IMR-90 (cell line): ENCODE data around the gene TSHZ3. TPM values are rescaled to one million over a fixed set of nuclear protein-coding genes. Genes with fewer than 3 reads are reported as not detected.

Experiments
- ATAC-seq: fragments of 200-7000 bp; cut with Tn5 transposase; 2 replicates; pipeline ENCODE4 v1.9.1; 2020; ENCODE audit warnings: low read depth, mild to moderate bottlenecking, moderate library complexity
- BruUV-seq: library from RNA; stranded (reverse); fragments of 400-500 nt; replicated peaks from 2 replicates; lab custom pipeline; 2021; lab: Mats Ljungman, UMichigan
- CTCF ChIA-PET: fragments of 300-600 bp; formaldehyde crosslinking; extraction: SDS; loops from one replicate; lab custom pipeline; 2021; ENCODE audit warnings: antibody characterized with exemption; lab: Yijun Ruan, JAX
- POLR2A ChIA-PET: fragments of 300-600 bp; sonication (Branson Sonifier 250); formaldehyde crosslinking; loops from one replicate; lab custom pipeline; 2022; ENCODE audit warnings: antibody characterized with exemption; ENCODE audit not compliant: unreplicated experiment; lab: Charles Lee
- DNase-seq: peaks from one replicate; pipeline ENCODE4 v3.0.0; 2013
- H2AFZ ChIP-seq: replicated peaks from 2 replicates; pipeline ENCODE3; 2013; ENCODE audit warnings: low read length, mild to moderate bottlenecking; ENCODE audit not compliant: poor library complexity
- H2AK5ac ChIP-seq: 2 replicates; pipeline ENCODE4 v1.6.1; 2013; ENCODE audit warnings: low read depth, low read length, inconsistent platforms
- H2AK9ac ChIP-seq: replicated peaks from 2 replicates; pipeline ENCODE3; 2013; ENCODE audit warnings: mild to moderate bottlenecking, low read depth, low read length, moderate library complexity; ENCODE audit not compliant: poor library complexity
- H2BK120ac ChIP-seq: 2 replicates; pipeline ENCODE4 v1.6.1; 2013; ENCODE audit warnings: low read depth, low read length, inconsistent platforms
- H2BK15ac ChIP-seq: 3 replicates; pipeline ENCODE4 v1.6.1; 2013; ENCODE audit warnings: low read depth, low read length, inconsistent platforms
- H2BK20ac ChIP-seq: 2 replicates; pipeline ENCODE4 v1.6.1; 2013; ENCODE audit warnings: low read depth, mild to moderate bottlenecking, inconsistent platforms, low read length, moderate library complexity
- H2BK5ac ChIP-seq: 2 replicates; pipeline ENCODE4 v1.6.1; 2013; ENCODE audit warnings: mild to moderate bottlenecking, low read depth, low read length, inconsistent platforms; ENCODE audit not compliant: poor library complexity, severe bottlenecking
- H3K14ac ChIP-seq: replicated peaks from 2 replicates; pipeline ENCODE4 v1.6.1; 2013; ENCODE audit warnings: low read depth, low read length, inconsistent platforms
- H3K18ac ChIP-seq: 2 replicates; pipeline ENCODE4 v1.6.1; 2013; ENCODE audit warnings: low read depth, low read length, control low read depth
- H3K23ac ChIP-seq: 2 replicates; pipeline ENCODE4 v1.6.1; 2013; ENCODE audit warnings: low read depth, low read length, inconsistent platforms
- H3K27ac ChIP-seq: 2 replicates; pipeline ENCODE4 v1.5.1; 2013; ENCODE audit warnings: mild to moderate bottlenecking, control low read depth, low read length; ENCODE audit not compliant: insufficient read depth
- H3K27me3 ChIP-seq: 2 replicates; pipeline ENCODE4 v1.6.1; 2013; ENCODE audit warnings: low read length; ENCODE audit not compliant: control insufficient read depth, insufficient read depth
- H3K36me3 ChIP-seq: 2 replicates; pipeline ENCODE4 v1.6.1; 2013; ENCODE audit warnings: low read length, mixed read lengths; ENCODE audit not compliant: control insufficient read depth, insufficient read depth
- H3K4ac ChIP-seq: 2 replicates; pipeline ENCODE4 v1.6.1; 2013; ENCODE audit warnings: low read depth, low read length, inconsistent platforms
- H3K4me1 ChIP-seq: 2 replicates; pipeline ENCODE4 v1.6.1; 2013; ENCODE audit warnings: low read length, mixed read lengths; ENCODE audit not compliant: control insufficient read depth, insufficient read depth
- H3K4me2 ChIP-seq: 2 replicates; pipeline ENCODE4 v1.6.1; 2013; ENCODE audit warnings: low read depth, mild to moderate bottlenecking, control low read depth, low read length, moderate library complexity
- H3K4me3 ChIP-seq: 2 replicates; pipeline ENCODE4 v1.5.1; 2013; ENCODE audit warnings: low read depth, mild to moderate bottlenecking, control low read depth, low read length, moderate library complexity; ENCODE audit not compliant: insufficient read depth
- H3K56ac ChIP-seq: 2 replicates; pipeline ENCODE4 v1.6.1; 2013; ENCODE audit warnings: low read length, inconsistent platforms; ENCODE audit not compliant: insufficient read depth; ENCODE audit errors: extremely low read depth
- H3K79me1 ChIP-seq, 2 experiments: 2 replicates each; pipeline ENCODE4 v1.6.1; 2013; ENCODE audit warnings: low read length in 2 of 2, inconsistent platforms in 1 of 2, low read depth in 1 of 2
- H3K9ac ChIP-seq: 2 replicates; pipeline ENCODE4 v1.6.1; 2013; ENCODE audit warnings: low read depth, low read length, control low read depth
- H3K9me1 ChIP-seq: 2 replicates; pipeline ENCODE4 v1.6.1; 2013; ENCODE audit warnings: low read length, inconsistent platforms; ENCODE audit not compliant: insufficient read depth
- H3K9me3 ChIP-seq: 2 replicates; pipeline ENCODE4 v1.6.1; 2013; ENCODE audit warnings: low read length; ENCODE audit not compliant: control insufficient read depth, insufficient read depth
- H4K20me1 ChIP-seq: 2 replicates; pipeline ENCODE4 v1.6.1; 2013; ENCODE audit warnings: low read length, inconsistent platforms; ENCODE audit not compliant: insufficient read depth
- H4K5ac ChIP-seq: 2 replicates; pipeline ENCODE4 v1.6.1; 2013; ENCODE audit warnings: mild to moderate bottlenecking, low read depth, low read length, control low read depth
- H4K8ac ChIP-seq, 2 experiments: 2 replicates each; pipeline ENCODE4 v1.6.1; 2013; ENCODE audit warnings: low read depth in 2 of 2, low read length in 2 of 2, control low read depth in 1 of 2, inconsistent platforms in 1 of 2
- H4K91ac ChIP-seq: 2 replicates; pipeline ENCODE4 v1.6.1; 2013; ENCODE audit warnings: low read depth, low read length, inconsistent platforms; ENCODE audit not compliant: insufficient read depth
- BHLHE40 ChIP-seq: fragments of 150-350 bp; IDR thresholded peaks from 2 replicates; pipeline ENCODE4 v1.6.1; 2016; ENCODE audit warnings: mild to moderate bottlenecking, low read depth, low read length
- CEBPB ChIP-seq: IDR thresholded peaks from 2 replicates; pipeline ENCODE4 v1.6.1; 2012; ENCODE audit warnings: low read depth, low read length, improper control_type of control experiment
- CHD1 ChIP-seq: IDR thresholded peaks from 2 replicates; pipeline ENCODE4 v1.6.1; 2012; ENCODE audit warnings: low read depth, low read length, improper control_type of control experiment
- CTCF ChIP-seq: conservative IDR thresholded peaks from 2 replicates; pipeline ENCODE4 v1.5.1; 2012; ENCODE audit warnings: mild to moderate bottlenecking, low read depth, low read length, improper control_type of control experiment
- ELK1 ChIP-seq: fragments of 150-350 bp; IDR thresholded peaks from 2 replicates; pipeline ENCODE4 v1.6.1; 2016; ENCODE audit warnings: low read depth, mild to moderate bottlenecking, low read length, moderate library complexity, borderline replicate concordance
- MAZ ChIP-seq: IDR thresholded peaks from 2 replicates; pipeline ENCODE4 v1.6.1; 2012; ENCODE audit warnings: low read depth, mild to moderate bottlenecking, low read length, improper control_type of control experiment, moderate library complexity, borderline replicate concordance
- NFE2L2 ChIP-seq: fragments of 150-350 bp; IDR thresholded peaks from 2 replicates; pipeline ENCODE4 v1.6.1; 2016; ENCODE audit warnings: low read depth, mild to moderate bottlenecking, low read length
- RAD21 ChIP-seq: IDR thresholded peaks from 2 replicates; pipeline ENCODE4 v1.6.1; 2012; ENCODE audit warnings: low read length, improper control_type of control experiment
- RCOR1 ChIP-seq: IDR thresholded peaks from 2 replicates; pipeline ENCODE4 v1.6.1; 2012; ENCODE audit warnings: mild to moderate bottlenecking, low read length, improper control_type of control experiment; ENCODE audit not compliant: insufficient replicate concordance
- RFX5 ChIP-seq: IDR thresholded peaks from 2 replicates; pipeline ENCODE4 v1.8.0; 2012; ENCODE audit warnings: low read depth, mild to moderate bottlenecking, low read length, moderate library complexity
- SMC3 ChIP-seq: fragments of 150-350 bp; IDR thresholded peaks from 2 replicates; pipeline ENCODE4 v1.6.1; 2016; ENCODE audit warnings: low read depth, mild to moderate bottlenecking, antibody characterized with exemption, low read length, moderate library complexity
- USF2 ChIP-seq: fragments of 150-350 bp; IDR thresholded peaks from 2 replicates; pipeline ENCODE4 v1.6.1; 2017; ENCODE audit warnings: mild to moderate bottlenecking, antibody characterized with exemption, low read length, low read depth
- WGBS, 2 experiments: methylation state at CpG; one replicate each; pipeline versions ENCODE4 v1.1.5 to v1.1.7; 2013; ENCODE audit warnings: missing lambda C conversion rate in 2 of 2; ENCODE audit not compliant: insufficient read length in 1 of 2; ENCODE audit errors: extremely low coverage in 2 of 2; 5-methylcytosine and 5-hydroxymethylcytosine counted together
- dilution Hi-C: fragments of 300-500 bp; cut with HindIII; formaldehyde crosslinking; loops from one replicate; pipeline ENCODE4 v1.14.3; 2018; ENCODE audit warnings: low sequenced_read_pairs; ENCODE audit not compliant: unreplicated experiment
- in situ Hi-C: fragments of 300-500 bp; cut with MboI; formaldehyde crosslinking; loops from 3 replicates; pipeline ENCODE4 v1.14.3; 2019; ENCODE audit warnings: low sequenced_read_pairs, inconsistent platforms, mixed read lengths
- intact Hi-C: fragments of 100-400 bp; cut with micrococcal nuclease; formaldehyde crosslinking; loops from 2 replicates; pipeline ENCODE4 v1.10.0; 2022
- polyA plus RNA-seq, 3 experiments: library from polyadenylated mRNA; depleted of rRNA; stranded (reverse); fragments of >200 nt; gene quantifications; 2 replicates each; pipeline ENCODE4 v1.2.3, GENCODE V29; 2012; ENCODE audit warnings: low replicate concordance in 1 of 3
- total RNA-seq: library from RNA; depleted of rRNA; stranded (reverse); fragments of >200 nt; gene quantifications from 2 replicates; pipeline ENCODE4 v1.2.3, GENCODE V29; 2012

The TSHZ3 gene
- total and polyA plus RNA-seq, 2 of the 4 experiments (the other 2 are of a cell fraction), result 8.1 to 13.0 TPM

DNA sequence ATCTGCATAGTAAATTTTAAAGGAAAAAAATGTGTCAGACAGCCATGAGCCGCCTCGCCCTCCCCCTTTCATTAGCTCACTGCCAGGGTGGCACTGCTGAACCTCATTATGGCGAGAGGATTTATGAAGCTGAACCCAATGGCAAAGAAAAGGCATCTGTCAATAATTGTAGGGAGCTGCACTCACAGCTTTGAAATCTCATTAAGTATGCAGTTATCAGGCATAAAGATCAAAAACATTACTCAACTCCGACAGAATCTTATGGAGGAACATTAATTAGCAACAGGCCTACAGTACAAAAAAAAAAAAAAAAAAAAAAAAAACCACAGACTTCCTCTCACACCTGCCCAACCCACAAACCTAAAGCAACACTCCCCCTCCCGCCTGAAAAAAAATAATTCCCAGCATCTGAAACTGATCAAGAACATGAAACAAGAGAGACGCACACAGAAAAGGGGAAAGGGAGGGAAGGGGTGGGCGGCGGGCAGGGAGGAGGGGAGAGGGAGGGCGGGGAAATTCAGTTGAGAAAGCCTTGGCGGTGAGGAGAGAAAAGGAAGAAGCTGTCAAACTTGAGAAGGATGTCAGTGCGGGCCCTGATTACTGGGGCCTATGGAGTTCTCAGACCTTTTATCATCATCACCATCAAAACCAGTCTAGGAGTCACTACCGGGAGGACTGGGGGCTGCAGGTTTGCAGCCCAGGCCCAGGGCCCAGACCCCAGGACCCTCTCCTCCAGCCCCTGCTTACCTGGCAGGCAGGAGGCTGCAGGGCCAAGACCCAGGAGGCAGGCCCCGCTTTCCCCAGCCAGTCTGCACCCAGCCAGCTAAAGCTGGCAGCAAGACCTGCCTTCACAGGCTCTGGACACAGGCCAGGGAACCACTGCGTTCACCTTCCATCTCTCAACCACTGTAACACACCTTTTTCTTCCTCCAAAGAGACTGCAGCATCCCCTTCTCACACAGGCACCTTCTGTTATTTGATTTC is 8.9 kb downstream of the TSHZ3 start:
- H2AK5ac ChIP-seq, result no peak overlapping the region
- H3K9ac ChIP-seq, result peak overlapping the region; percentile 14; the same call in 1 of the 2 replicates
- in situ Hi-C loops (loop anchor here (25.0 kb wide), 1 partner anchor 1022 kb away; no protein-coding TSS in a partner anchor), intact Hi-C loops (no loop called here), dilution Hi-C loops (no loop called here)
- H3K9me3 ChIP-seq, result no peaks in the 10 kb centered on the region
- BruUV-seq, result no TSS peak
- CTCF ChIA-PET, result interaction anchor here (0.7 kb wide), 1 partner anchor 28 kb away, joined by 3 read pairs; no protein-coding TSS in a partner anchor
- no CpG with 5 or more reads among the region's 14 CpGs for WGBS, 2 experiments
- H2BK5ac ChIP-seq, result peak overlapping the region; percentile 71
- peak overlapping the region; percentile 58 for H3K18ac ChIP-seq
- peak overlapping the region; percentile 97 for H3K27ac ChIP-seq
- H4K20me1 ChIP-seq, result peaks cover 52% of the 10 kb centered on the region
- DNase-seq (peak; percentile 62), ATAC-seq (no peak)
- no peak overlapping the region for H2AFZ ChIP-seq
- peak overlapping the region in 1 of 2 experiments; percentile 58; a peak in 2 of 4 replicates for H4K8ac ChIP-seq
- peak overlapping the region; percentile 61 for H3K4me2 ChIP-seq
- H3K9me1 ChIP-seq, result peaks cover 24% of the 10 kb centered on the region
- POLR2A ChIA-PET, result interaction anchor here (0.7 kb wide), 1 partner anchor 618 kb away, joined by 3 read pairs; no protein-coding TSS in a partner anchor
- H3K4ac ChIP-seq, result peak overlapping the region; percentile 43; the same call in 1 of the 2 replicates
- H3K4me3 ChIP-seq, result no peak overlapping the region
- peak overlapping the region; percentile 30; the same call in 1 of the 3 replicates for H2BK15ac ChIP-seq
- H3K56ac ChIP-seq, result no peak overlapping the region
- peaks cover 18 to 81% of the 10 kb centered on the region in 2 experiments for H3K79me1 ChIP-seq
- H3K36me3 ChIP-seq, result peaks cover 17% of the 10 kb centered on the region; the same call in 1 of the 2 replicates
- H2BK120ac ChIP-seq, result no peak overlapping the region
- H3K27me3 ChIP-seq, result no peaks in the 10 kb centered on the region
- no peak overlapping the region for H2BK20ac ChIP-seq
- 0 out of 2 replicates have a peak overlapping the region, but pooled peaks have one; percentile 47 for H4K5ac ChIP-seq
- H3K4me1 ChIP-seq, result peaks cover 47% of the 10 kb centered on the region
- no peak overlapping the region for H2AK9ac ChIP-seq
- H3K23ac ChIP-seq, result peak overlapping the region; percentile 81
- H4K91ac ChIP-seq, result no peak overlapping the region
- H3K14ac ChIP-seq, result peak overlapping the region; percentile 9; the same call in 1 of the 2 replicates
- TF ChIP-seq USF2 (no peak), MAZ (no peak), CHD1 (no peak), SMC3 (no peak), RFX5 (no peak), RCOR1 (no peak), ELK1 (no peak), RAD21 (no peak), NFE2L2 (no peak), CTCF (no peak), BHLHE40 (no peak), CEBPB (no peak)
